Skeletal muscle satellite cell (primary cell): ENCODE measurements around the gene PEMT. TPM values are rescaled to one million over a fixed set of nuclear protein-coding genes. Genes with fewer than 3 reads are reported as not detected.

Source experiments
- H3K27me3 ChIP-seq: 2 replicates; pipeline ENCODE4 v1.7.0; 2013; ENCODE audit warnings: low read length; ENCODE audit not compliant: control insufficient read depth, insufficient read depth
- H3K36me3 ChIP-seq: 2 replicates; pipeline ENCODE4 v1.7.0; 2013; ENCODE audit warnings: mild to moderate bottlenecking, control low read depth, low read length; ENCODE audit not compliant: insufficient read depth
- H3K4me1 ChIP-seq: 2 replicates; pipeline ENCODE4 v1.7.0; 2013; ENCODE audit warnings: low read length; ENCODE audit not compliant: control insufficient read depth, insufficient read depth
- H3K4me2 ChIP-seq: 2 replicates; pipeline ENCODE4 v1.7.0; 2013; ENCODE audit warnings: mild to moderate bottlenecking, low read length
- H3K4me3 ChIP-seq: 2 replicates; pipeline ENCODE4 v1.7.0; 2013; ENCODE audit warnings: low read length
- H3K9ac ChIP-seq: 2 replicates; pipeline ENCODE4 v1.7.0; 2013; ENCODE audit warnings: mild to moderate bottlenecking, low read depth, low read length, moderate library complexity
- H3K9me3 ChIP-seq: replicated peaks from 2 replicates; pipeline ENCODE4 v1.7.0; 2013; ENCODE audit warnings: mild to moderate bottlenecking, control low read depth, low read length
- small RNA-seq: library from RNA; depleted of rRNA; stranded (forward); fragments of <200 nt; gene quantifications from one replicate; pipeline ENCODE3, GENCODE V24; 2012

Gene PEMT

GRCh38 chr17:17460038-17460437, 131.5 kb downstream of the PEMT start:
- Histone ChIP-seq H3K9me3 (no peaks in the 10 kb centered on the region), H3K4me1 (no peaks in the 10 kb centered on the region), H3K36me3 (no peaks in the 10 kb centered on the region), H3K27me3 (peaks cover 49% of the 10 kb centered on the region), H3K4me2 (no peak overlapping the region), H3K4me3 (no peak overlapping the region), H3K9ac (no peak overlapping the region)

- Histone ChIP-seq H3K4me1 (no peaks in the 10 kb centered on the region), H3K36me3 (no peaks in the 10 kb centered on the region), H3K9ac (no peak overlapping the region), H3K27me3 (peaks cover 40% of the 10 kb centered on the region), H3K4me3 (no peak overlapping the region), H3K4me2 (no peak overlapping the region), H3K9me3 (no peaks in the 10 kb centered on the region)
Observed at GRCh38 chr17:17457680-17458079, 133.8 kb downstream of the PEMT start.

GRCh38 chr17:17456251-17456650, 135.3 kb downstream of the PEMT start:
- H3K4me3 ChIP-seq, result no peak overlapping the region
- H3K4me1 ChIP-seq, result no peaks in the 10 kb centered on the region
- no peaks in the 10 kb centered on the region for H3K36me3 ChIP-seq
- H3K4me2 ChIP-seq, result no peak overlapping the region
- no peak overlapping the region for H3K9ac ChIP-seq
- no peaks in the 10 kb centered on the region for H3K9me3 ChIP-seq
- H3K27me3 ChIP-seq, result peaks cover 32% of the 10 kb centered on the region

Small RNA genes within 50 kb of the gene (small RNA-seq; reads per million reads assigned to genes)
- gene RF00019, result not detected
- not detected for gene RNU6-468P
